Stomach (tissue), 9 donors: ENCODE measurements around the gene ACTL7B. TPM values are rescaled to one million over a fixed set of nuclear protein-coding genes. Genes with fewer than 3 reads are reported as not detected.

Experiments
- DNase-seq, 2 donors: peaks; one replicate each; pipeline versions ENCODE4 v3.0.0 to v3.0.0-alpha.2; 2013 to 2019
- H3K27ac ChIP-seq, 5 donors: fragments of 200-600 bp in 4 of 5; sonication (generic) in 4 of 5; one replicate each; pipeline ENCODE4 v1.5.1; 2013 to 2019; ENCODE audit warnings: mild to moderate bottlenecking in 1 of 5, moderate library complexity in 1 of 5
- H3K27me3 ChIP-seq, 3 donors: fragments of 200-600 bp; sonication (generic); one replicate each; pipeline ENCODE4 v1.5.1; 2017 to 2019; ENCODE audit warnings: mixed run types in 1 of 3
- H3K36me3 ChIP-seq, 4 donors: fragments of 200-600 bp; sonication (generic); 1 replicate in 3 of 4; 2 replicates in 1 of 4; pipeline ENCODE4 v1.5.1; 2016 to 2019
- H3K4me1 ChIP-seq, 4 donors: fragments of 200-600 bp; sonication (generic); one replicate each; pipeline ENCODE4 v1.5.1; 2016 to 2019
- H3K4me3 ChIP-seq, 4 donors: fragments of 200-600 bp; sonication (generic) in 3 of 4; one replicate each; pipeline ENCODE4 v1.5.1; 2016 to 2019; ENCODE audit warnings: mild to moderate bottlenecking in 1 of 4
- H3K9me3 ChIP-seq, 4 donors: fragments of 200-600 bp; sonication (generic); one replicate each; pipeline ENCODE4 v1.5.1; 2016 to 2019
- EP300 ChIP-seq: sonication (generic); formaldehyde crosslinking; IDR thresholded peaks from one replicate; pipeline ENCODE4 v1.6.1; 2017; ENCODE audit warnings: antibody characterized with exemption
- POLR2A ChIP-seq, 4 donors: fragments of 450-650 bp; IDR thresholded peaks; one replicate each; pipeline ENCODE4 v1.6.1; 2016; ENCODE audit warnings: antibody characterized with exemption in 4 of 4, control low read depth in 2 of 4, mild to moderate bottlenecking in 1 of 4, moderate library complexity in 1 of 4
- POLR2AphosphoS5 ChIP-seq, 3 donors: sonication (generic); formaldehyde crosslinking; IDR thresholded peaks; one replicate each; pipeline ENCODE4 v1.6.1; 2016; ENCODE audit warnings: antibody characterized with exemption in 3 of 3
- WGBS, 5 donors: extraction: QIAGEN DNeasy Blood & Tissue Kit in 3 of 5; methylation state at CpG; one replicate each; pipeline versions ENCODE4 v1.1.5 to v1.1.7; 2013 to 2018; 5-methylcytosine and 5-hydroxymethylcytosine counted together
- intact Hi-C: fragments of 100-400 bp; cut with DNase I; formaldehyde crosslinking; loops from one replicate; pipeline ENCODE4 v1.15.1; 2023; ENCODE audit warnings: low total_unique reads
- polyA plus RNA-seq, 3 donors: library from polyadenylated mRNA; stranded (reverse); fragments of 200-250 nt; gene quantifications; one replicate each; pipeline ENCODE4 v1.2.3, GENCODE V29; 2013
- small RNA-seq, 4 donors: library from RNA; depleted of rRNA; stranded (forward); fragments of <200 nt; gene quantifications; one replicate each; pipeline ENCODE3, GENCODE V24; 2016
- total RNA-seq, 5 donors: library from RNA; depleted of rRNA; stranded (reverse); fragments of >200 nt; gene quantifications; one replicate each; pipeline versions ENCODE4 v1.1.0 to v1.2.3, GENCODE V29; 2014 to 2016
- TF ChIP-seq, protein P1 (sequence below), 7 experiments: fragments of 450-650 bp in 4 of 7; fragments of 200-600 bp in 3 of 7; sonication (generic) in 3 of 7; IDR thresholded peaks; one replicate each; pipeline ENCODE4 v1.5.1; 2016 to 2019; ENCODE audit warnings: antibody characterized with exemption in 7 of 7, control low read depth in 2 of 7, mild to moderate bottlenecking in 1 of 7
- donor health status: healthy with polysubstance abuse.
- donor health status: Bipolar disorder and iron deficiency.
- donor health status: healthy.

ACTL7B gene
- total and polyA plus RNA-seq, 8 donors = not detected

DNA sequence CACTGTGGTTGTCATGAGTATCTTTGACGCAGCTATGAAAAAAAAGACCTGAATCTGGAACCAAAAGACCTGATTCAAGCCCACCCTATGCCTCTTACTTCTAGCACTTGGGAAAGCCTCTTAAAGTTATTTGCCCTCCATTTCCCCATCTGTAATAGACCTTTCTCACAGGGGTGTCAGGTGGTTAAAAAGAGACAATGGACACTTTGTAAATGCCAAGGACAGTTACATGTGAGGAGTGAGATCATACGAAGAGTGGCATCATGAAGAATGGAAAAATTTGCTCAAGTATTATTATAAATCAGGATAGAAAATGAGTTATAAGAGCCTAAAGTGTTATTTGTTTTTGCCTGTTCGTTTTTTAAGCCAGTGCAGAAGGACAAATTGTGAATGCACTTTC, 46.5 kb downstream of the ACTL7B start:
- Histone ChIP-seq H3K9me3 (no peaks in the 10 kb centered on the region), H3K4me3 (no peak overlapping the region), H3K27ac (no peak overlapping the region), H3K36me3 (no peaks in the 10 kb centered on the region), H3K27me3 (no peaks in the 10 kb centered on the region), H3K4me1 (no peaks in the 10 kb centered on the region)
- TF ChIP-seq POLR2AphosphoS5 (IDR thresholded peaks at IDR 0.05) (no peak), EP300 (no peak), POLR2A (IDR thresholded peaks at IDR 0.05) (no peak)
- TF ChIP-seq, protein P1, sequence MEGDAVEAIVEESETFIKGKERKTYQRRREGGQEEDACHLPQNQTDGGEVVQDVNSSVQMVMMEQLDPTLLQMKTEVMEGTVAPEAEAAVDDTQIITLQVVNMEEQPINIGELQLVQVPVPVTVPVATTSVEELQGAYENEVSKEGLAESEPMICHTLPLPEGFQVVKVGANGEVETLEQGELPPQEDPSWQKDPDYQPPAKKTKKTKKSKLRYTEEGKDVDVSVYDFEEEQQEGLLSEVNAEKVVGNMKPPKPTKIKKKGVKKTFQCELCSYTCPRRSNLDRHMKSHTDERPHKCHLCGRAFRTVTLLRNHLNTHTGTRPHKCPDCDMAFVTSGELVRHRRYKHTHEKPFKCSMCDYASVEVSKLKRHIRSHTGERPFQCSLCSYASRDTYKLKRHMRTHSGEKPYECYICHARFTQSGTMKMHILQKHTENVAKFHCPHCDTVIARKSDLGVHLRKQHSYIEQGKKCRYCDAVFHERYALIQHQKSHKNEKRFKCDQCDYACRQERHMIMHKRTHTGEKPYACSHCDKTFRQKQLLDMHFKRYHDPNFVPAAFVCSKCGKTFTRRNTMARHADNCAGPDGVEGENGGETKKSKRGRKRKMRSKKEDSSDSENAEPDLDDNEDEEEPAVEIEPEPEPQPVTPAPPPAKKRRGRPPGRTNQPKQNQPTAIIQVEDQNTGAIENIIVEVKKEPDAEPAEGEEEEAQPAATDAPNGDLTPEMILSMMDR (IDR thresholded peaks at IDR 0.05) = no peak
- intact Hi-C loops = no loop called here
- 71 to 77% (median 73%) methylated on average over 3 of the region's 3 CpGs for WGBS, 5 donors
- no peak for DNase-seq

Small RNA genes lying within 50 kb of the gene (small RNA-seq; reads per million reads assigned to genes)
- 0 reads per million in 4 donors for gene AL359692.1

Other genes starting within 250 kb of the ACTL7B start
- not detected for gene ACTL7A, start 6.3 kb upstream of the ACTL7B start, total RNA-seq
- gene ACTL7A, start 6.3 kb upstream of the ACTL7B start, polyA plus RNA-seq = not detected
- 10 to 100 TPM; 18.5 to 47.3 (median 30.4) TPM for gene ELP1, start 78.1 kb upstream of the ACTL7B start, total RNA-seq
- 10 to 100 TPM in 1 of 3 donors, 1 to 10 TPM in 2; 6.0 to 11.6 (median 6.7) TPM for gene ELP1, start 78.1 kb upstream of the ACTL7B start, polyA plus RNA-seq
- 1 to 10 TPM in 3 of 5 donors, under 1 TPM in 1, not detected in 1; 0.29 to 7.2 (median 5.6) TPM for gene ABITRAM, start 78.4 kb upstream of the ACTL7B start, total RNA-seq
- gene ABITRAM, start 78.4 kb upstream of the ACTL7B start, polyA plus RNA-seq = 10 to 100 TPM; 15.1 to 19.4 (median 16.6) TPM
- gene CTNNAL1, start 157.5 kb upstream of the ACTL7B start, total RNA-seq = 10 to 100 TPM; 15.6 to 87.0 (median 56.2) TPM
- gene CTNNAL1, start 157.5 kb upstream of the ACTL7B start, polyA plus RNA-seq = 10 to 100 TPM; 33.3 to 71.0 (median 51.3) TPM